Measurements from ENCODE around the gene THAP12. TPM values are rescaled to one million over a fixed set of nuclear protein-coding genes. Genes with fewer than 3 reads are reported as not detected.
A peak's percentile ranks its signal among the peaks of the same experiment; 100 is the strongest.

Gene THAP12
- total and polyA plus RNA-seq, 2 experiments from 2014 or later, result 22.6 to 39.0 TPM

GRCh38 chr11:76365038-76365679 lies 15.8 kb downstream of the THAP12 start:
- Histone ChIP-seq H3K9me3 (ENCODE audit: low read depth) (no peaks in the 10 kb centered on the region), H2AFZ (no peak overlapping the region), H3K36me3 (ENCODE audit: low read depth) (no peaks in the 10 kb centered on the region), H3K27ac (no peak overlapping the region), H3K27me3 (replicated peaks; ENCODE audit: insufficient read depth) (no peaks in the 10 kb centered on the region), H3K4me1 (ENCODE audit: insufficient read depth) (peaks cover 11% of the 10 kb centered on the region), H3K4me2 (ENCODE audit: unreplicated experiment) (no peak overlapping the region), H3K9ac (no peak overlapping the region), H3K4me3 (no peak overlapping the region), H4K20me1 (ENCODE audit: insufficient read depth) (no peaks in the 10 kb centered on the region), H3K79me2 (ENCODE audit: insufficient read depth) (peaks cover 93% of the 10 kb centered on the region), H3K9me2 (ENCODE audit: insufficient read depth) (no peaks in the 10 kb centered on the region), H3F3A (ENCODE audit: insufficient read depth) (no peaks in the 10 kb centered on the region)
- TF ChIP-seq EZH2 (IDR thresholded peaks at IDR 0.05; ENCODE audit: insufficient read depth, poor library complexity, severe bottlenecking) (no peak), EZH2phosphoT487 (IDR thresholded peaks at IDR 0.05; ENCODE audit: insufficient read depth, low read depth) (no peak)
- no peak for DNase-seq
- in situ Hi-C loops (cut with MboI), result no loop called here
- 89 to 90% methylated on average over 16 of the region's 16 CpGs for WGBS, 2 experiments (ENCODE audit: low coverage in 1 of 2, low lambda C conversion rate in 2 of 2, missing lambda C conversion rate in 2 of 2)

GRCh38 chr11:76362716-76363115 lies 18.2 kb downstream of the THAP12 start:
- 93 to 96% methylated on average over 7 of the region's 7 CpGs for WGBS, 2 experiments (ENCODE audit: low coverage in 1 of 2, low lambda C conversion rate in 2 of 2, missing lambda C conversion rate in 2 of 2)

GRCh38 chr11:76361776-76362175 lies 19.2 kb downstream of the THAP12 start:
- Histone ChIP-seq H3K9me2 (ENCODE audit: insufficient read depth) (no peaks in the 10 kb centered on the region), H3K27ac (no peak overlapping the region), H3K9me3 (ENCODE audit: low read depth) (no peaks in the 10 kb centered on the region), H3K4me3 (no peak overlapping the region), H3K4me1 (ENCODE audit: insufficient read depth) (peaks cover 11% of the 10 kb centered on the region), H3K27me3 (replicated peaks; ENCODE audit: insufficient read depth) (no peaks in the 10 kb centered on the region), H3K9ac (no peak overlapping the region), H2AFZ (no peak overlapping the region), H3F3A (ENCODE audit: insufficient read depth) (no peaks in the 10 kb centered on the region), H3K79me2 (ENCODE audit: insufficient read depth) (peaks cover 79% of the 10 kb centered on the region), H3K4me2 (ENCODE audit: unreplicated experiment) (no peak overlapping the region), H3K36me3 (ENCODE audit: low read depth) (peaks cover 10% of the 10 kb centered on the region; the same call in 1 of the 2 replicates), H4K20me1 (ENCODE audit: insufficient read depth) (peaks cover 3% of the 10 kb centered on the region; the same call in 1 of the 2 replicates)
- 74 to 82% methylated on average over 2 of the region's 2 CpGs for WGBS, 2 experiments (ENCODE audit: low coverage in 1 of 2, low lambda C conversion rate in 2 of 2, missing lambda C conversion rate in 2 of 2)
- in situ Hi-C loops (cut with MboI), result no loop called here
- DNase-seq, result no peak
- TF ChIP-seq EZH2 (IDR thresholded peaks at IDR 0.05; ENCODE audit: insufficient read depth, poor library complexity, severe bottlenecking) (no peak), EZH2phosphoT487 (IDR thresholded peaks at IDR 0.05; ENCODE audit: insufficient read depth, low read depth) (no peak)

More at GRCh38 chr11:76362716-76363115, 18.2 kb downstream of the THAP12 start:
- TF ChIP-seq EZH2 (IDR thresholded peaks at IDR 0.05; ENCODE audit: insufficient read depth, poor library complexity, severe bottlenecking) (no peak), EZH2phosphoT487 (IDR thresholded peaks at IDR 0.05; ENCODE audit: insufficient read depth, low read depth) (no peak)
- Histone ChIP-seq H3K4me3 (no peak overlapping the region), H3K36me3 (ENCODE audit: low read depth) (peaks cover 10% of the 10 kb centered on the region; the same call in 1 of the 2 replicates), H3K27ac (no peak overlapping the region), H3K9me3 (ENCODE audit: low read depth) (no peaks in the 10 kb centered on the region), H3K4me1 (ENCODE audit: insufficient read depth) (peaks cover 11% of the 10 kb centered on the region), H3K27me3 (replicated peaks; ENCODE audit: insufficient read depth) (no peaks in the 10 kb centered on the region), H3K4me2 (ENCODE audit: unreplicated experiment) (no peak overlapping the region), H3K9me2 (ENCODE audit: insufficient read depth) (no peaks in the 10 kb centered on the region), H3F3A (ENCODE audit: insufficient read depth) (no peaks in the 10 kb centered on the region), H3K79me2 (ENCODE audit: insufficient read depth) (peaks cover 80% of the 10 kb centered on the region), H4K20me1 (ENCODE audit: insufficient read depth) (peaks cover 3% of the 10 kb centered on the region; the same call in 1 of the 2 replicates), H2AFZ (no peak overlapping the region), H3K9ac (no peak overlapping the region)
- in situ Hi-C loops (cut with MboI), result no loop called here
- no peak for DNase-seq

DNA sequence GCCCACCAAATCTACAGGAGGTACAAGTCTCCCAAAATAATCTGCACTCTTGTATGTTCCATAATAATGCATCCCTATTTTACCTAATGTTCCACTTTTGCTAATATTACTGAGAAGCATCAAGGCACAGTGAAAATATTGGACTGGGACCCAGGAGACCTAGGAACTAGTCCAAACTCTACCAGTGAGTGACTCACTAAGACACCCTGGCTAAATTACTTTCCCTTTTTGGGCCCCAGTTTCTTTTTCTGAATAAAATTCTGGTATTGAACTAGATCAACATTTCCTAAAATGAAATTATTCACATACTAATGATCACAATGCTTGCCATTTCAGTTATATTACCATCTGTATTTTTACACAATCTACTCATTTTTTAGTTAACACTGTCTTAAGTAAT lies 19.6 kb downstream of the THAP12 start:
- no peaks in the 10 kb centered on the region for H3F3A ChIP-seq (ENCODE audit: insufficient read depth)
- no peak overlapping the region for H3K27ac ChIP-seq
- DNase-seq, result peak; percentile 40
- peaks cover 3% of the 10 kb centered on the region; the same call in 1 of the 2 replicates for H4K20me1 ChIP-seq (ENCODE audit: insufficient read depth)
- in situ Hi-C loops (cut with MboI), result no loop called here
- H3K4me1 ChIP-seq (ENCODE audit: insufficient read depth), result peaks cover 11% of the 10 kb centered on the region
- H2AFZ ChIP-seq, result no peak overlapping the region
- H3K4me2 ChIP-seq (ENCODE audit: unreplicated experiment), result no peak overlapping the region
- peaks cover 10% of the 10 kb centered on the region; the same call in 1 of the 2 replicates for H3K36me3 ChIP-seq (ENCODE audit: low read depth)
- TF ChIP-seq EZH2phosphoT487 (IDR thresholded peaks at IDR 0.05; ENCODE audit: insufficient read depth, low read depth), result no peak
- no peak for TF ChIP-seq EZH2 (IDR thresholded peaks at IDR 0.05; ENCODE audit: insufficient read depth, poor library complexity, severe bottlenecking)
- no peaks in the 10 kb centered on the region for H3K9me2 ChIP-seq (ENCODE audit: insufficient read depth)
- no peak overlapping the region for H3K9ac ChIP-seq
- H3K9me3 ChIP-seq (ENCODE audit: low read depth), result no peaks in the 10 kb centered on the region
- H3K4me3 ChIP-seq, result no peak overlapping the region
- peaks cover 77% of the 10 kb centered on the region for H3K79me2 ChIP-seq (ENCODE audit: insufficient read depth)
- H3K27me3 ChIP-seq (replicated peaks; ENCODE audit: insufficient read depth), result no peaks in the 10 kb centered on the region

Measured in GM23248 (cell line).